GM12801 (cell line): ENCODE data around the gene RASGRP1.

ENCODE experiments used
- CTCF ChIP-seq: IDR thresholded peaks from one replicate; pipeline ENCODE4 v1.5.1; 2011; ENCODE audit warnings: control low read depth; ENCODE audit not compliant: insufficient read length; ENCODE audit errors: extremely low read depth

Gene RASGRP1

GRCh38 chr15:38545179-38545578, 19.4 kb downstream of the RASGRP1 start:
- no peak for TF ChIP-seq CTCF

GRCh38 chr15:38541026-38541425, 23.6 kb downstream of the RASGRP1 start:
- TF ChIP-seq CTCF, result no peak

- TF ChIP-seq CTCF, result no peak
Observed at GRCh38 chr15:38540510-38540909, 24.1 kb downstream of the RASGRP1 start.

- no peak for TF ChIP-seq CTCF
Observed at GRCh38 chr15:38539008-38539343, 25.6 kb downstream of the RASGRP1 start.

GRCh38 chr15:38538328-38539007, 26.1 kb downstream of the RASGRP1 start:
- TF ChIP-seq CTCF, result no peak

GRCh38 chr15:38536201-38536676, 28.4 kb downstream of the RASGRP1 start:
- TF ChIP-seq CTCF, result no peak

- no peak for TF ChIP-seq CTCF
Observed at GRCh38 chr15:38535491-38536200, 29.0 kb downstream of the RASGRP1 start.
